Ovary (tissue), 3 donors: ENCODE measurements around the gene KLK4.

ENCODE experiments used
- CTCF ChIP-seq, 3 donors: fragments of 450-650 bp in 2 of 3; fragments of 200-600 bp in 1 of 3; IDR thresholded peaks; one replicate each; pipeline versions ENCODE4 v1.5.1 to v1.8.0; 2016 to 2022; ENCODE audit warnings: antibody characterized with exemption in 3 of 3, mild to moderate bottlenecking in 1 of 3
- EP300 ChIP-seq: sonication (generic); formaldehyde crosslinking; IDR thresholded peaks from one replicate; pipeline ENCODE4 v1.6.1; 2017; ENCODE audit warnings: antibody characterized with exemption
- donor health status: DM: no; HTN: no; CAD: no.

DNA sequence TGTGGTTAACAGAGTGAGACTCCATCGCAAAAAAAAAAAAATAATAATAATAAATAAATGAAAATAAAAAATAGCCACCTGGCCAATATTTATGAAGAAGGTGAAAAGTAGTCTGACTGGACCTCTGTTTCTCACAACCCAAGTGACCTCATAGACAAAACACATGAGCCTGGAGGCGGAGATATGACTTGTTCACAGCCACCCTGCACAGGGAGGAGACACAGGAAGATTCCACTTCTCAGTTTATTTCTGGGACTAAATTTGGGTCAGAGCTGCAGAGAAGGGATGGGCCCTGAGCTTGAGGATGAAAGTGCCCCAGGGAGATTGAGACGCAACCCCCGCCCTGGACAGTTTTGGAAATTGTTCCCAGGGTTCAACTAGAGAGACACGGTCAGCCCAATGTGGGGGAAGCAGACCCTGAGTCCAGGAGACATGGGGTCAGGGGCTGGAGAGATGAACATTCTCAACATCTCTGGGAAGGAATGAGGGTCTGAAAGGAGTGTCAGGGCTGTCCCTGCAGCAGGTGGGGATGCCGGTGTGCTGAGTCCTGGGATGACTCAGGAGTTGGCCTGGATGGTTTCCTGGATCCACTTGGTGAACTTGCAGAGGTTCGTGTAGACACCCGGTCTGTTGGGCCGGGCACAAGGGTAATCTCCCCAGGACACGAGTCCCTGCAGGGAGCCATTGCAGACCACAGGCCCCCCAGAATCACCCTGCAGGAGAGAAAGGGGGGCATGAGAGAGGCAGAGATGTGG, 32.1 kb upstream of the KLK4 start:
- TF ChIP-seq CTCF (IDR thresholded peaks at IDR 0.05) (no peak), EP300 (no peak)
